Liver (tissue), 3 donors: ENCODE results near the gene ADAMTS2.

Experiments used
- RAD21 ChIP-seq, 2 donors: IDR thresholded peaks; 2 replicates each; pipeline ENCODE4 v1.6.1; 2016; ENCODE audit warnings: antibody characterized with exemption in 2 of 2, mild to moderate bottlenecking in 2 of 2
- YY1 ChIP-seq: IDR thresholded peaks from 2 replicates; pipeline ENCODE4 v1.6.1; 2016; ENCODE audit warnings: antibody characterized with exemption, mild to moderate bottlenecking
- TF ChIP-seq, protein P1 (sequence below): fragments of 150-350 bp; IDR thresholded peaks from 2 replicates; pipeline ENCODE4 v1.5.1; 2017; ENCODE audit warnings: improper control_type of control experiment, low read depth, low read length; ENCODE audit not compliant: missing input control
- donor health status: healthy.
- donor health status: healthy.

DNA sequence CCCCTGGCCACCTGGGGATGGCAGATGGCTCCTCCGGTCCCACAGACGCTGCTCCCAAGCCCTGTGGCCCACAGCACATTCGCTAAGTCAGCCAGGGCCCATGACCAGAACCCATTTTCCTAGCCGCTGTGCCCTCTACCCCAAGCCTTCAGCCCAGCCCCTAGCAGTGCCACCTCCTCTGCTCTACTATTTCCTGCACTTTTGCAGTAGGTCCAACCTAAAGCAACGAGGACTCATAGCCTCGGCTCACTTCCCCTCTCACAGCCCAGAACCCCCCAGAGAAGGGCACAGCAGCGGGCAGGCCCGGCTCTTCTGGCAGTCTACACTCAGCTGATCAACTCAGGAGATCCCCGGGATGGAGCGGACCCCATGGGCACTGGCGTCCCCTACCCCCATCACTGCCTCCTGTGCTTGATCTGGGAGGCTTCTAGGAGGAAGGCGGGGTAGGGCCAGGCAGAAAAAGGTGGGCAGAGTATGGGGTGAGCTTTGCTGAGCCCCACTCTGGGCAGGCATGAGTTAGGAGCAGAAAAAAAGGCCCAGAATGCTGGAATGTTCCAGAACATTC, 173.9 kb downstream of the ADAMTS2 start:
- TF ChIP-seq, protein P1, sequence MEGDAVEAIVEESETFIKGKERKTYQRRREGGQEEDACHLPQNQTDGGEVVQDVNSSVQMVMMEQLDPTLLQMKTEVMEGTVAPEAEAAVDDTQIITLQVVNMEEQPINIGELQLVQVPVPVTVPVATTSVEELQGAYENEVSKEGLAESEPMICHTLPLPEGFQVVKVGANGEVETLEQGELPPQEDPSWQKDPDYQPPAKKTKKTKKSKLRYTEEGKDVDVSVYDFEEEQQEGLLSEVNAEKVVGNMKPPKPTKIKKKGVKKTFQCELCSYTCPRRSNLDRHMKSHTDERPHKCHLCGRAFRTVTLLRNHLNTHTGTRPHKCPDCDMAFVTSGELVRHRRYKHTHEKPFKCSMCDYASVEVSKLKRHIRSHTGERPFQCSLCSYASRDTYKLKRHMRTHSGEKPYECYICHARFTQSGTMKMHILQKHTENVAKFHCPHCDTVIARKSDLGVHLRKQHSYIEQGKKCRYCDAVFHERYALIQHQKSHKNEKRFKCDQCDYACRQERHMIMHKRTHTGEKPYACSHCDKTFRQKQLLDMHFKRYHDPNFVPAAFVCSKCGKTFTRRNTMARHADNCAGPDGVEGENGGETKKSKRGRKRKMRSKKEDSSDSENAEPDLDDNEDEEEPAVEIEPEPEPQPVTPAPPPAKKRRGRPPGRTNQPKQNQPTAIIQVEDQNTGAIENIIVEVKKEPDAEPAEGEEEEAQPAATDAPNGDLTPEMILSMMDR, result no peak
- TF ChIP-seq YY1 (no peak), RAD21 (IDR thresholded peaks at IDR 0.05) (no peak)
